ENCODE results near the gene MAGEA2B. TPM values are rescaled to one million over a fixed set of nuclear protein-coding genes. Genes with fewer than 3 reads are reported as not detected.

MAGEA2B gene
- total RNA-seq, result not detected in 2 replicates

GRCh38 chrX:152713815-152714787 is at the start of gene MAGEA2B:
TSS of gene MAGEA2B (plus strand) at chrX:152714628. CDS start at chrX:152717107, 2,479 bp downstream.

GRCh38 chrX:152697952-152698931 is 16.2 kb upstream of the MAGEA2B start, which contains the start of gene MAGEA3:
TSS of gene MAGEA3 (plus strand) at chrX:152698794. CDS start at chrX:152700833, 2,039 bp downstream.

DNA sequence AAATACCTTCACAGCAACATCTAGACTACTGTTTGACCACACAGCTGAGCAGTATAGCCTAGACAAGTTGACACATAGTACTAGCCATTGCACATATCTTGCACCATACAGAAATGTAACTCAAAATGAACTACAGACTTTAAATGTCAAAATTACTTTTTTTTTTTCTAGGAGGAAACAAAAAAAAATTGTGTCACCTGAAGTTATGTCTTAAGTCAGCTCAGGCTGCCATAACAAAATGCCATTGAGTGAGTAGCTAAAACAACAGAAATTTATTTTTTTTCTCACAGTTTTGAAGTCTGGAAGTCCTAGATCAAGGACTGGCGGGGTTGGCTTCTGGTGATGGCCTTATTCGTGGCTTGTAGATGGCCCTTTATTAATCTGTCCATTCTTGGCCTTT is 5.3 kb upstream of the MAGEA2B start, which contains the start of gene CSAG2:
TSS of gene CSAG2 (minus strand) at position 101 of the 400 bp plus-strand sequence. CDS start 161 bp downstream, outside the sequence.

DNA sequence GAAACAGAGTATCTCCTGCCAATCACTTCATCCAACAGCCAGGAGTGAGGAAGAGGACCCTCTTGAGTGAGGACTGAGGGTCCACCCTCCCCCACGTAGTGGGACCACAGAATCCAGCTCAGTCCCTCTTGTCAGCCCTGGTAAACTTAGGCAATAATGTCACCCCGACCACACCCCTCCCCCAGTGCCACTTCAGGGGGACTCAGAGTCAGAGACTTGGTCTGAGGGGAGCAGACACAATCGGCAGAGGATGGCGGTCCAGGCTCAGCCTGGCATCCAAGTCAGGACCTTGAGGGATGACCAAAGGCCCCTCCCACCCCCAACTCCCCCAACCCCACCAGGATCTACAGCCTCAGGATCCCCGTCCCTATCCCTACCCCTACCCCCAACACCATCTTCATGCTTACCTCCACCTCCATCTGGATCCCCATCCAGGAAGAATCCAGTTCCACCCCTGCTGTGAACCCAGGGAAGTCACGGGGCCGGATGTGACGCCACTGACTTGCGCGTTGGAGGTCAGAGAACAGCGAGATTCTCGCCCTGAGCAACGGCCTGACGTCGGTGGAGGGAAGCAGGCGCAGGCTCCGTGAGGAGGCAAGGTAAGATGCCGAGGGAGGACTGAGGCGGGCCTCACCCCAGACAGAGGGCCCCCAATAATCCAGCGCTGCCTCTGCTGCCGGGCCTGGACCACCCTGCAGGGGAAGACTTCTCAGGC is 19.0 kb downstream of the MAGEA2B start, which contains the start of the genes CSAG1 and MAGEA12:
TSS of gene CSAG1 (minus strand) at position 461 of the 715 bp plus-strand sequence. CDS start 1,261 bp downstream, outside the sequence.
TSS of gene MAGEA12 (plus strand) at position 497 of the 715 bp plus-strand sequence. CDS start 2,405 bp downstream, outside the sequence.

GRCh38 chrX:152753686-152754650 is 39.5 kb downstream of the MAGEA2B start, which contains the start of gene MAGEA2:
TSS of gene MAGEA2 (minus strand) at chrX:152753842. CDS start at chrX:152751363, 2,479 bp downstream.

DNA sequence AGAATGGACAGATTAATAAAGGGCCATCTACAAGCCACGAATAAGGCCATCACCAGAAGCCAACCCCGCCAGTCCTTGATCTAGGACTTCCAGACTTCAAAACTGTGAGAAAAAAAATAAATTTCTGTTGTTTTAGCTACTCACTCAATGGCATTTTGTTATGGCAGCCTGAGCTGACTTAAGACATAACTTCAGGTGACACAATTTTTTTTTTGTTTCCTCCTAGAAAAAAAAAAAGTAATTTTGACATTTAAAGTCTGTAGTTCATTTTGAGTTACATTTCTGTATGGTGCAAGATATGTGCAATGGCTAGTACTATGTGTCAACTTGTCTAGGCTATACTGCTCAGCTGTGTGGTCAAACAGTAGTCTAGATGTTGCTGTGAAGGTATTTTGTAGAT is 44.5 kb downstream of the MAGEA2B start, which contains the start of gene CSAG3:
TSS of gene CSAG3 (plus strand) at position 301 of the 400 bp plus-strand sequence.

Other genes starting within 250 kb of the MAGEA2B start
- under 0.01 TPM in 2 replicates for gene GABRQ, start 76.7 kb upstream of the MAGEA2B start, total RNA-seq
- not detected in 2 replicates for gene MAGEA3, start 15.8 kb upstream of the MAGEA2B start, total RNA-seq
- gene CSAG2, start 5.4 kb upstream of the MAGEA2B start, total RNA-seq, result not detected in 2 replicates
- not detected in 2 replicates for gene CSAG1, start 19.1 kb downstream of the MAGEA2B start, total RNA-seq
- not detected in 2 replicates for gene MAGEA12, start 19.1 kb downstream of the MAGEA2B start, total RNA-seq
- gene MAGEA2, start 39.2 kb downstream of the MAGEA2B start, total RNA-seq, result not detected in 2 replicates
- not detected in 2 replicates for gene CSAG3, start 44.6 kb downstream of the MAGEA2B start, total RNA-seq
- not detected in 2 replicates for gene MAGEA6, start 55.1 kb downstream of the MAGEA2B start, total RNA-seq
- gene CETN2, start 116.1 kb downstream of the MAGEA2B start, total RNA-seq, result 40.4 and 55.6 TPM in 2 replicates
- gene NSDHL, start 116.4 kb downstream of the MAGEA2B start, total RNA-seq, result 45.0 and 52.3 TPM in 2 replicates
- gene ZNF185, start 183.4 kb downstream of the MAGEA2B start, total RNA-seq, result 121 and 163 TPM in 2 replicates